HepG2 (cell line): ENCODE data around the gene CCDC74A. TPM values are rescaled to one million over a fixed set of nuclear protein-coding genes. Genes with fewer than 3 reads are reported as not detected.
"Not testable (repeated sequence)": the region's sequence is repeated elsewhere in the genome, so short reads cannot be mapped to it uniquely, and the experiment has no call there.

Source experiments
- ATAC-seq: fragments of 200-7000 bp; cut with Tn5 transposase; 3 replicates; pipeline ENCODE4 v1.9.1; 2020; ENCODE audit warnings: mild to moderate bottlenecking, moderate library complexity
- BruUV-seq: library from RNA; stranded (reverse); fragments of 400-500 nt; replicated peaks from 2 replicates; lab custom pipeline; 2021; lab: Mats Ljungman, UMichigan
- CTCF ChIA-PET: fragments of 300-600 bp; formaldehyde crosslinking; extraction: SDS; loops from one replicate; lab custom pipeline; 2021; ENCODE audit warnings: low total read pairs, inconsistent platforms, low intra/inter-chr PET ratio; lab: Yijun Ruan, JAX
- POLR2A ChIA-PET: fragments of 350-600 bp; sonication (Branson Sonifier 250); formaldehyde crosslinking; loops from one replicate; lab custom pipeline; 2020; ENCODE audit warnings: antibody characterized with exemption, inconsistent platforms; lab: Yijun Ruan, JAX
- DNase-seq: peaks from one replicate; pipeline ENCODE4 v3.0.0-alpha.2; 2015; ENCODE audit warnings: low spot score
- FAIRE-seq: peaks from 3 replicates; lab custom pipeline; 2011; peaks lifted over from hg19 to GRCh38; lab: Jason Lieb, UNC
- H2AFZ ChIP-seq: one replicate; pipeline ENCODE4 v1.6.1; 2011; ENCODE audit warnings: low read length, inconsistent platforms
- H3K27ac ChIP-seq: fragments of 300-600 bp; 3 replicates; pipeline ENCODE4 v1.8.0; 2011; ENCODE audit warnings: mixed run types, mild to moderate bottlenecking, mixed read lengths, low read length, inconsistent platforms; ENCODE audit not compliant: insufficient read depth; ENCODE audit errors: extremely low read length
- H3K27me3 ChIP-seq, 2 experiments: fragments of 200-600 bp in 1 of 2; 2 replicates in 1 of 2; 3 replicates in 1 of 2; pipeline versions ENCODE4 v1.6.0 to v1.8.0; 2011; ENCODE audit warnings: low read length in 2 of 2, mild to moderate bottlenecking in 2 of 2, moderate library complexity in 2 of 2, inconsistent platforms in 1 of 2; ENCODE audit not compliant: insufficient read depth in 2 of 2, control insufficient read depth in 1 of 2
- H3K36me3 ChIP-seq, 2 experiments: fragments of 200-600 bp in 1 of 2; replicated peaks in 1 of 2; 2 replicates in 1 of 2; 3 replicates in 1 of 2; pipeline versions ENCODE4 v1.5.1 to v1.8.0; 2011; ENCODE audit warnings: low read length in 2 of 2, inconsistent platforms in 1 of 2; ENCODE audit not compliant: insufficient read depth in 2 of 2, control insufficient read depth in 1 of 2
- H3K4me1 ChIP-seq: 2 replicates; pipeline ENCODE4 v1.5.1; 2012; ENCODE audit warnings: low read length, inconsistent platforms; ENCODE audit not compliant: insufficient read depth
- H3K4me2 ChIP-seq: 2 replicates; pipeline ENCODE4 v1.6.0; 2011; ENCODE audit warnings: low read depth, low read length, inconsistent platforms
- H3K4me3 ChIP-seq, 3 experiments: fragments of 200-600 bp in 1 of 3; sonication (generic), shearing (Covaris generic) in 1 of 3; replicated peaks in 1 of 3; 2 replicates each; pipeline ENCODE4 v1.5.1; 2011 to 2016; ENCODE audit warnings: low read length in 3 of 3, inconsistent platforms in 2 of 3, low read depth in 2 of 3, mild to moderate bottlenecking in 2 of 3, control low read depth in 1 of 3, mixed read lengths in 1 of 3; ENCODE audit not compliant: insufficient read depth in 1 of 3
- H3K79me2 ChIP-seq: one replicate; pipeline ENCODE4 v1.6.1; 2011; ENCODE audit warnings: low read length, inconsistent platforms; ENCODE audit not compliant: insufficient read depth
- H3K9ac ChIP-seq: 2 replicates; pipeline ENCODE4 v1.6.0; 2011; ENCODE audit warnings: mild to moderate bottlenecking, low read depth, low read length, inconsistent platforms; ENCODE audit not compliant: insufficient read depth
- H3K9me3 ChIP-seq: 2 replicates; pipeline ENCODE4 v1.5.1; 2012; ENCODE audit warnings: mild to moderate bottlenecking, low read length
- H4K20me1 ChIP-seq: 2 replicates; pipeline ENCODE4 v1.6.0; 2011; ENCODE audit warnings: inconsistent platforms, mild to moderate bottlenecking, low read length, moderate library complexity; ENCODE audit not compliant: insufficient read depth
- WGBS: methylation state at CpG from one replicate; pipeline ENCODE4 v1.1.6; 2017; ENCODE audit warnings: low lambda C conversion rate; 5-methylcytosine and 5-hydroxymethylcytosine counted together
- in situ Hi-C: cut with HindIII; loops from 2 replicates; pipeline ENCODE4 v1.10.0; 2017; ENCODE audit warnings: low pct_unique_long_range_greater_than_20kb; ENCODE audit not compliant: extremely low pct_ligation_motif_present
- intact Hi-C: fragments of 100-400 bp; cut with micrococcal nuclease; formaldehyde crosslinking; loops from one replicate; pipeline ENCODE4 v1.10.0; 2022; ENCODE audit not compliant: unreplicated experiment
- polyA plus RNA-seq, 8 experiments: library from polyadenylated mRNA; depleted of rRNA in 3 of 8; stranded (reverse) in 7 of 8; unstranded in 1 of 8; fragments of >200 nt; fragmentation: Illumina TruSeq in 4 of 8; extraction: Trizol in 4 of 8; gene quantifications; 2 replicates each; pipeline versions ENCODE4 v1.2.1 to v1.2.3, GENCODE V29; 2011 to 2016; ENCODE audit warnings: low read depth in 4 of 8, missing spikeins in 1 of 8, mixed read lengths in 1 of 8; ENCODE audit not compliant: insufficient read depth in 1 of 8
- total RNA-seq, 5 experiments: library from RNA; depleted of rRNA; stranded (reverse); fragments of >200 nt; fragmentation: Illumina TruSeq; extraction: Trizol; gene quantifications; 2 replicates each; pipeline ENCODE4 v1.2.3, GENCODE V29; 2016; ENCODE audit warnings: low read depth in 1 of 5

The CCDC74A gene
- total and polyA plus RNA-seq, 2 of the 13 experiments (the other 11 are each of a cell fraction or from before 2014, with no cell fraction given): 0.15 to 0.17 TPM

DNA sequence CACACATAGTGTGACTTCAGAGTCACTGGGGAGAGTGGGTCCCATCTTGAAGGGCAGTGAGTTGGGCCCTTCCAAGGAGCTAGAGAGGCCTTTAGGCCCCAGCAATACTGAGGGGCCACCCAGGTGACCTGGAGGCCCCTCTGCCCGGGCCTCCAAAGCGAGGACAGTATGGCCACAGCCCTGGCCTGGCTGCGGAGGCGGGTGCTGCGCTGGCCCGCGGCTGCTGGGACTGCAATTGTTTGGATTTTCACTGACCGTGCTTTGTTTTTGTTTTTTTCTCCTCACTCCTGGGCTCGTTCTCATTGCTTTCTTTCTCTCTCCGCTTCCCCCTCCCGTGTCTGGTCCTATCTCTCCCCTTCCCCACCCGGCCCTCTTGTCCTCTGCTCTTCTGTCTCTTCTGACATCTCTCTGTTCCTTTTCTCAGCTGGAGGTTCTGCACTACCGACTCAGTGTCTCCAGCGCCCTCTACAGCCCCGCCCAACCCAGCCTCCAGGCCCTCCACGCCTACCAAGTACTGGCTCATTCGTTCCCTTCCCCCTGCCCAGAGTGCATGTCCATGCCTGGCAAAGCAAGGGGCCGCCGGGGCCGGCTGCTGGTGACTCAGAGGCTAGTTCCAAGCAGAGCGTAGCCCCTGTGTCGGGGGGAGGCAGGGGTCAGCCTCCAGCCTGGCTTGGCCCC is 16.3 kb upstream of the CCDC74A start:
- POLR2A ChIA-PET, intact Hi-C loops, H3K79me2 ChIP-seq, H2AFZ ChIP-seq, H3K4me2 ChIP-seq, H3K4me3 ChIP-seq, DNase-seq, H3K27ac ChIP-seq, H3K9me3 ChIP-seq, CTCF ChIA-PET, H3K27me3 ChIP-seq, ATAC-seq, FAIRE-seq, H4K20me1 ChIP-seq, in situ Hi-C loops, H3K9ac ChIP-seq, H3K4me1 ChIP-seq, BruUV-seq: not testable (repeated sequence)
- WGBS: 96% methylated on average over 22 of the region's 22 CpGs
- peaks cover 15 to 37% of the 10 kb centered on the region in 2 experiments; a peak in 4 of 5 replicates for H3K36me3 ChIP-seq

DNA sequence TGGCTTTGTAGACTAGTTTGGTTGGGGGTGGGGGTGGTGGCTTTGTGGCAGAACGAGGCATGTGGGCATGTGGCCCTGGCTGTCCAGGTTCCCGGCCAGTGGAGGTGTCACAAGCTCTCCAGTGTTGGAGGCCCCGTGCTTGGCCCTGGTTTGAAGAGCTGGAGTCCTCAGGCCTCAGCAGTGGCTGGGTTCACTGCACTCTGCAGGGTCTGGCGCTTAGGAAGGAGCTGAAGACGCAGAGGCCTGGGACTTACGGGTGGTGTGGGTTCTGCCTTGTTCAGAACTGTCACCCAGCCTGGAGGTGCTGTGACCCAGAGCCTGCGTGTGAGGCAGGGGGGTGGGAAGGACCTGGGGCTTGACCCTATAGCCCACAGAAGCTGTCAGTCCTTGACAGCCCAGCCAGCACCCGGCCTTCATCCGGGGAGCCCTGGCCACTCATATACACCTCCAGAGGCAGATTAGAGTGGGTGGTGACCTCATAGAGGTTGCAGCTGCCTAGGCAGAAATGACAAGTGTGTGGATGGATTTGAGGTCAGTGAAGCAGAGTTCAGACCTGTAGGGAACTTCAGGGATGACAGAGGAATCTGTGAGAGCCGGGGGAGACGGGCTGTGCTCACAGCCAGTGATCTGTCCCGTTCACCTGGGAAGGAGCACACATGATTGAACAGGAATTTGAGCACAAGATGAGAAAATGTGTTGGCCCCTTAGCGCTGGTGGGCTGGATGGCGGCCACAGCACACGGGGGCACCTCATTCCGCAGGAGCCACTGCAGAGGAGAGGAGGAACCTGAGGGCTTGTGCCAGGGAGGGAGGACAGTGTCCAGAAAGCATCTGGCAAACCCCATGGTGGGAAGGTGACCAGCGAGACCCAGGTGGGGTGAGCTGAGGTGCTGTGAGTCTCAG is 15.5 kb upstream of the CCDC74A start:
- FAIRE-seq, H2AFZ ChIP-seq, H3K4me3 ChIP-seq, H4K20me1 ChIP-seq, intact Hi-C loops, POLR2A ChIA-PET, CTCF ChIA-PET, in situ Hi-C loops, H3K27me3 ChIP-seq, H3K27ac ChIP-seq, H3K9me3 ChIP-seq, DNase-seq, H3K4me2 ChIP-seq, BruUV-seq, H3K79me2 ChIP-seq, H3K4me1 ChIP-seq, H3K9ac ChIP-seq, ATAC-seq: not testable (repeated sequence)
- 73% methylated on average over 14 of the region's 17 CpGs for WGBS
- peaks cover 20 to 40% of the 10 kb centered on the region in 2 experiments; a peak in 4 of 5 replicates for H3K36me3 ChIP-seq

DNA sequence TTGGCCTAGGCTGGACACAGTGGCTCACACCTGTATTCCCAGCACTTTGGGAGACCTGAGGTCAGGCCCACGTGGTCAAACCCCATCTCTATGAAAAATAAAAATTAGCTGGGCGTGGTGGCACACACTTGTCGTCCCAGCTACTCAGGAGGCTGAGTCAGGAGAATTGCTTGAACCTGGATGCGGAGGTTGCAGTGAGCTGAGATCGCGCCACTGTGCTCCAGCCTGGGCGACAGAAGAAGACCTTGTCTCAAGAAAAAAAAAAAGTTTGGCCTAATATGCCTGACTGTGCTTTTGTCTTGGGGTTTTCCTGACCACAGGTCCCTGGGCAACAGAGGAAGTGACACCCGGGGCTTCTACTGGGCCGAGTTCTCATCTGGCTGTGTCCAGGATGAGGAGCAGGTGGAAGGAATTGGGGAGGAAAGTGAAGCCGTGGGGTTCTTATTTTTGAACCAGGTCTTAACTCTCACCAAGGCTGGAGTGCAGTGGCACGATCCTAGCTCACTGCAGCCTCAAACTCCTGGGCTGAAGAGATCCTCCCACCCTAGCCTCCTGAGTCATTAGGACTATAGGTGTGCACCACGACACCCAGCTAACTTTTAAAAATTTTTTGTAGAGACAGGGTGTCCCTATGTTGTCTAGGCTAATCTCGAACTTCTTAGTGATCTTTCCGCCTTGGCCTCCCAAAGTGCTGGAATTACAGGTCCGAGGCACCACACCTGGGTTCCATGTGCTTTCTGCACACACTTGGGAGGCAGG is 13.1 kb upstream of the CCDC74A start:
- H2AFZ ChIP-seq, CTCF ChIA-PET, H3K4me3 ChIP-seq, intact Hi-C loops, H4K20me1 ChIP-seq, H3K9ac ChIP-seq, H3K4me2 ChIP-seq, H3K27me3 ChIP-seq, ATAC-seq, POLR2A ChIA-PET, FAIRE-seq, H3K79me2 ChIP-seq, in situ Hi-C loops, H3K4me1 ChIP-seq, H3K27ac ChIP-seq, BruUV-seq, H3K9me3 ChIP-seq, DNase-seq: not testable (repeated sequence)
- peaks cover 23 to 31% of the 10 kb centered on the region in 2 experiments; a peak in 4 of 5 replicates for H3K36me3 ChIP-seq
- 74% methylated on average over 15 of the region's 15 CpGs for WGBS
